NCI-H146 treated with DMSO at 0.1 percent for 48 hours (cell line): Measurements from ENCODE around the gene PRKCG.
A peak's percentile ranks its signal among the peaks of the same experiment; 100 is the strongest.

Source experiments
- DNase-seq: peaks from one replicate; lab custom pipeline; 2025; ENCODE audit not compliant: unreplicated experiment; lab: John Stamatoyannopoulos, UW

PRKCG gene

GRCh38 chr19:53871454-53871853, 10.5 kb upstream of the PRKCG start:
- no peak for DNase-seq

GRCh38 chr19:53872762-53873161, 9.2 kb upstream of the PRKCG start:
- no peak for DNase-seq

- no peak for DNase-seq
Measured at GRCh38 chr19:53873773-53874605, 8.0 kb upstream of the PRKCG start.

DNA sequence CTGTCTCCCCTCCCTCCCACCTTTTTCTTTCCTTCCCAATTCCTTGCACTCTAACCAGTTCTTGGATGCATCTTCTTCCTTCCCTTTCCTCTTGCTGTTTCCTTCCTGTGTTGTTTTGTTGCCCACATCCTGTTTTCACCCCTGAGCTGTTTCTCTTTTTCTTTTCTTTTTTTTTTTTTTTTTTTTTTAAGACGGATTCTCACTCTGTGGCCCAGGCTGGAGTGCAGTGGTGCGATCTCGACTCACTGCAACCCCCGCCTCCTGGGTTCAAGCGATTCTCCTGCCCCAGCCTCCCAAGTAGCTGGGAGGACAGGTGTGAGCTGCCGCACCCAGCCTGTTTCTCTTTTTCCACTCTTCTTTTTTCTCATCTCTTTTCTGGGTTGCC, 7.4 kb upstream of the PRKCG start:
- DNase-seq: no peak

- no peak for DNase-seq
Measured at GRCh38 chr19:53875602-53876325, 6.2 kb upstream of the PRKCG start.

DNA sequence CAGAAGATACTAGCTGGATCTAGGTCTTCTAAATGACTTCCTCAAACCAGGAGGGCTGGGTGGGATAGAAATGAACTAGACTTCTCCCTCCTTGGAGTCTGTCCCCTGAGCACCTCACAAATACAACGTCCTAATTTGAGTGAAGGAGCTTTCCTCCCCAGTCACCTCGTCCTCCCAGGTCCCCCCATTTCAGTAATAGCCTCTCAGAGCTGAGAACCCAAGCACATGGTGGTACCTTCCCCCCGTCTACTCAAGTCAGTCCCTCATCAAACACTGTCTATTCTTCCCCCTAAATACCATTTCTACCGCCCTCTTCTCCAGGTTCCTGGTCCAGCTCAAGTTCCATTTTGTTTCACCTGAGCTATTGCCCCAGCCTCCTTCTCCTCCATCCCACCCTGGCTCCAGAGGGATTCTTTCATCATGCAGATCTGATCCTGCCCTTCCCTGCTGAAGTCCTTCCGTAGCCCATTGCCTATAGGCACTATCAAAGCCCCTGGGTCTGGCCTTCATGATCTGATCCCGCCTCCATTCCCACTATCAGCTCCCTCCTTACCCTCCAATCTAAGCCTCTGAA, 5.3 kb upstream of the PRKCG start:
- no peak for DNase-seq

DNA sequence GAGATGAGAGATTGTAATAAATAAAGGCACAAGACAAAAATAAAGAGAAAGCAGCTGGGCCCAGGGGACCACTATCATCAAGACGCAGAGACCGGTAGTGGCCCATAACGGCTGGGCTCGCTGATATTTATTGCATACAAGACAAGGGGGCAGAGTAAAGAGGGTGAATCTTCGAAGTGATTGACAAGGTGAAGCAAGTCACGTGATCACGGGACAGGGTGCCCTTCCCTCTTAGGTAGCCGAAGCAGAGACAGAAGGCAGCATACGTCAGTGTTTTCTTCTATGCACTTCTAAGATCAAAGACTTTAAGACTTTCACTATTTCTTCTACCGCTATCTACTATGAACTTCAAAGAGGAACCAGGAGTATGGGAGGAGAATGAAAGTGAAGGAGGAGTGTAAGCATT, 4.6 kb upstream of the PRKCG start:
- DNase-seq: no peak

- no peak for DNase-seq
Measured at GRCh38 chr19:53878776-53879139, 3.2 kb upstream of the PRKCG start.

- peak; percentile 6 for DNase-seq
Measured at GRCh38 chr19:53879140-53880081, 2.6 kb upstream of the PRKCG start.

- no peak for DNase-seq
Measured at GRCh38 chr19:53880711-53881481, 1.1 kb upstream of the PRKCG start.

- DNase-seq: no peak
Measured at GRCh38 chr19:53882391-53883050, 524 bp downstream of the PRKCG start.

DNA sequence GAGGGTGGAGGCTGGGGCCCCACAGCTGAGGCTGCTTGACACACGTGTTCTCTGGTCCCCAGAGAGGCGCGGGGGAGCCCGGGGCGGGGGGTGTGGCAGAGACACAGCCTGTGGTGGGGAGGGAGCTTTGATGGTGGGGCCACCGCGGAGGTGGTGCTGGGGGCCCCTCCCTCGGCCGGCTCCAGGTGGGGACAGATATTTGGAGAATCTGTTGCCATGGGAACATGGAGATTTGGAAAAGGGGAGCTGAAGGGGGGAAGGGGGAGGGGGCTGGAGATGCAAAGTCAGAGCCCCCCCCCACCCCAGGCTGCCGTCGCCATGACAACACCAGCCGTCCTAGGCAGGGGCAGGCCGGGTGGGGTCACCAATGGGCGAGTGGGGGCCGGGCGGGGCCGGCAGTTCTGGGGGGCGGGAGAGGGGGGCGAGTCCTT, 1.2 kb downstream of the PRKCG start:
- DNase-seq: no peak

DNA sequence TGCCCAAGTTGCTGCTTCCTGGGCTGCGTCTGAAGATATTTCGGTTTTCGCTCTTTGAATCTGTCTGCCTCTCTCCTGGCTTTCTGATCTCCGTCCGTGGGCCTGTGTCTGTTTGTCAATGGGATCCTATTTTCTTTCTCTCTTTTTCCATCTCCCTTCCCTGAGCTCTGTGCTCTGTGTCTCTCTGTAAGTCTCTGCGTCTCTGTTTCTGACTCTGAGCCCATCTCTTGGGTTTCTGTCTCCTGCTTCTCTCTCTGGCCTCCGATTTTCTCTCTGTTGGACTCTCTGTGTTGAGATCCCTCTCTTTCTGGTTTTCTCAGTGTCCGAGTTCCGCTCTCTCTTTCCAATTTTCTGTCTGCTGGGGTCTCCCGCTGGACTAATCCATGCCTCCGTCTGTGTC, 1.7 kb downstream of the PRKCG start:
- DNase-seq: no peak

DNA sequence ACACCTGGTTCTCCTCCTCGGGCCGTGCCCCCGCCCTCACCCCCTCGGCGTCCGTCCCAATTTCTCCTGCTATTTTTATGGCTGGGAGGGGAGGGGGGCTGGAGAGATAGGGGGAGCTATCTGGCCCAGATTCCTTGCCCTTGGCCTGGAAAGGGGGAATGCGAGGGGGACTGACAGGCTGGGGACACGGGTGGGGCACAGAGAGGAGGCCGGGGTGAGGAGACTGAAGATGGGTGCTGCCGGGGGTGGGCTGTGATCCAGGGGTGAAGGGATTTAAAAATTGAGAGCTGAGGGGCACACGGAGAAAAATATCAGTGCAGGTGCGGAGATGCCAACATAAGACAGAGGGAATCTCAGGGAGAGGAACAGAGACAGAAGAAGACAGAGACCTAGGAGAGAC, 2.3 kb downstream of the PRKCG start:
- no peak for DNase-seq

GRCh38 chr19:53885036-53885435, 3.0 kb downstream of the PRKCG start:
- no peak for DNase-seq

- DNase-seq: no peak
Measured at GRCh38 chr19:53892301-53892980, 10.4 kb downstream of the PRKCG start.

DNA sequence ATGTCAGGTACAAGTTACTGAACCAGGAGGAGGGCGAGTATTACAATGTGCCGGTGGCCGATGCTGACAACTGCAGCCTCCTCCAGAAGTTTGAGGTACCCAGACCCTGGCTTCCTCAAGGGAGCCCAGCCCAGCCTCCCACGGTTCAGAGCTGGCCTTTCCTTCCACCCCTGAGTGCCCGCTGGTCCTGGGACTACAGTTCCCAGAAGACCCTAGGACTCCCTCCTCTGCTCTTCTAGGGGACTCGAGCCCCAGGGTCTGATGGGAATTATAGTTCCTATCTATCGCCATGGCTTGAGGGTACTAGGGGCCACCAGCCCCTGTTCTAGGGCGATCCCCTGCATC, 11.0 kb downstream of the PRKCG start:
- DNase-seq: no peak

DNA sequence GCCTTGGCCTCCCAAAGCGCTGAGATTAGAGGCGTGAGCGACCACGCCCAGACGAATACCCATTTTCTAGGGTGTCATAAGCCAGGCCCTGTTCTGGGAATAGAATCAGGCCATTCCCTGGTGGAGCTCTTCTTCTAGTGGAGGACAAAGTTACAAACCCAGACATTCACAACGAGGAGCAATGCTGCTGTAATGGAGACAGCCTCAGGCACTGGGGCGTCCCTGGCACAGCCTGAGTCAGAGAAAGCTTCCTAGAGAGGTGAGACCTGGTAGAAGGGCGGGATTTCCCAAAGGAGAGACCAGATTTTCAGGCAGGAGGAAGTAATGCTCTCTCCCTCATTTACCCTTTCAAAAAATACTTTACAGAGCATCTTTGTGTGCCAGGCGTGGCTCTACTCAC, 12.7 kb downstream of the PRKCG start:
- DNase-seq: no peak

- DNase-seq: no peak
Measured at GRCh38 chr19:53896682-53897081, 14.7 kb downstream of the PRKCG start.
